Neural cell (in vitro differentiated cells): Measurements from ENCODE around the gene LSAMP. TPM values are rescaled to one million over a fixed set of nuclear protein-coding genes. Genes with fewer than 3 reads are reported as not detected.

Source experiments
- H2AFZ ChIP-seq: fragments of 200-600, 300-800 bp; sonication (generic), shearing (Covaris generic); 2 replicates; pipeline ENCODE4 v1.6.0; 2014; ENCODE audit warnings: low read depth, mild to moderate bottlenecking, antibody characterized with exemption, low read length, moderate library complexity
- H3F3A ChIP-seq: fragments of 200-600 bp; shearing (Covaris generic); 2 replicates; pipeline ENCODE4 v1.6.1; 2016; ENCODE audit warnings: mild to moderate bottlenecking, moderate library complexity, mixed read lengths, antibody characterized with exemption, low read length; ENCODE audit not compliant: insufficient read depth, poor library complexity, severe bottlenecking
- H3K27ac ChIP-seq: fragments of 200-600, 300-800 bp; sonication (generic), shearing (Covaris generic); 2 replicates; pipeline ENCODE4 v1.5.1; 2014; ENCODE audit warnings: mild to moderate bottlenecking, low read length, moderate library complexity
- H3K27me3 ChIP-seq: fragments of 300-800, 200-600 bp; sonication (generic), shearing (Covaris generic); 2 replicates; pipeline ENCODE4 v1.6.0; 2014; ENCODE audit warnings: mild to moderate bottlenecking, low read depth, low read length, moderate library complexity; ENCODE audit not compliant: insufficient read depth
- H3K36me3 ChIP-seq: fragments of 300-800, 200-600 bp; sonication (generic), shearing (Covaris generic); 2 replicates; pipeline ENCODE4 v1.5.1; 2014; ENCODE audit warnings: mild to moderate bottlenecking, antibody characterized with exemption, low read length, moderate library complexity; ENCODE audit not compliant: insufficient read depth
- H3K4me2 ChIP-seq: fragments of 300-800, 200-600 bp; sonication (generic), shearing (Covaris generic); 2 replicates; pipeline ENCODE4 v1.6.0; 2014; ENCODE audit warnings: mild to moderate bottlenecking, low read length
- H3K4me3 ChIP-seq: fragments of 300-800, 200-600 bp; sonication (generic), shearing (Covaris generic); 2 replicates; pipeline ENCODE4 v1.5.1; 2014; ENCODE audit warnings: mild to moderate bottlenecking, low read length, moderate library complexity
- H3K79me2 ChIP-seq: fragments of 200-600 bp; shearing (Covaris generic); replicated peaks from 2 replicates; pipeline ENCODE4 v1.6.0; 2014; ENCODE audit warnings: mild to moderate bottlenecking, low read length, moderate library complexity; ENCODE audit not compliant: insufficient read depth
- H3K9ac ChIP-seq: fragments of 300-800, 200-600 bp; sonication (generic), shearing (Covaris generic); 2 replicates; pipeline ENCODE4 v1.6.1; 2016; ENCODE audit warnings: mild to moderate bottlenecking, low read length, mixed read lengths
- H3K9me2 ChIP-seq: fragments of 200-600 bp; shearing (Covaris generic); 2 replicates; pipeline ENCODE4 v1.6.1; 2016; ENCODE audit warnings: mild to moderate bottlenecking, low read length, mixed read lengths; ENCODE audit not compliant: insufficient read depth
- H3K9me3 ChIP-seq: fragments of 200-600, 300-800 bp; sonication (generic), shearing (Covaris generic); 2 replicates; pipeline ENCODE4 v1.6.1; 2016; ENCODE audit warnings: mild to moderate bottlenecking, mixed run types, low read length, moderate library complexity, mixed read lengths
- H4K20me1 ChIP-seq: fragments of 200-600 bp; shearing (Covaris generic); 2 replicates; pipeline ENCODE4 v1.6.1; 2016; ENCODE audit warnings: mild to moderate bottlenecking, mixed run types; ENCODE audit not compliant: insufficient read depth
- CTCF ChIP-seq: fragments of 450-650 bp; IDR thresholded peaks from 2 replicates; pipeline ENCODE4 v1.5.1; 2014; ENCODE audit warnings: antibody characterized with exemption, mild to moderate bottlenecking, moderate library complexity; ENCODE audit not compliant: poor library complexity, severe bottlenecking
- EP300 ChIP-seq: fragments of 450-650 bp; conservative IDR thresholded peaks from 2 replicates; pipeline ENCODE4 v1.6.1; 2014; ENCODE audit warnings: antibody characterized with exemption, mild to moderate bottlenecking, moderate library complexity; ENCODE audit not compliant: poor library complexity, severe bottlenecking
- EZH2 ChIP-seq: fragments of 200-600, 300-800 bp; shearing (Covaris generic), sonication (generic); IDR thresholded peaks from 2 replicates; pipeline ENCODE4 v1.6.1; 2014; ENCODE audit warnings: antibody characterized with exemption, low read length, borderline replicate concordance, mild to moderate bottlenecking; ENCODE audit not compliant: insufficient read depth, poor library complexity, severe bottlenecking
- MXI1 ChIP-seq: fragments of 450-650 bp; conservative IDR thresholded peaks from 2 replicates; pipeline ENCODE4 v1.6.1; 2014; ENCODE audit warnings: antibody characterized with exemption, mild to moderate bottlenecking; ENCODE audit not compliant: poor library complexity, severe bottlenecking
- POLR2AphosphoS5 ChIP-seq: IDR thresholded peaks from 2 replicates; pipeline ENCODE4 v1.6.1; 2012
- RAD21 ChIP-seq: fragments of 450-650 bp; conservative IDR thresholded peaks from 2 replicates; pipeline ENCODE4 v1.6.1; 2014; ENCODE audit warnings: antibody characterized with exemption, mild to moderate bottlenecking, moderate library complexity
- REST ChIP-seq: IDR thresholded peaks from 2 replicates; pipeline ENCODE4 v1.6.1; 2012; ENCODE audit warnings: borderline replicate concordance
- SMC3 ChIP-seq: fragments of 450-650 bp; conservative IDR thresholded peaks from 2 replicates; pipeline ENCODE4 v1.6.1; 2014; ENCODE audit warnings: antibody characterized with exemption, mild to moderate bottlenecking, moderate library complexity; ENCODE audit not compliant: poor library complexity
- TAF1 ChIP-seq: IDR thresholded peaks from 2 replicates; pipeline ENCODE4 v1.6.1; 2012; ENCODE audit warnings: low read depth
- polyA plus RNA-seq: library from polyadenylated mRNA; depleted of rRNA; stranded (reverse); fragments of >200 nt; gene quantifications from 2 replicates; pipeline ENCODE4 v1.2.3, GENCODE V29; 2014

LSAMP gene
- polyA plus RNA-seq, 1 donor from 2014 or later, result 93.6 TPM

- Histone ChIP-seq H4K20me1 (no peaks in the 10 kb centered on the region), H3K9ac (no peak overlapping the region), H3K9me3 (no peaks in the 10 kb centered on the region), H3K27ac (no peak overlapping the region), H2AFZ (no peak overlapping the region), H3K9me2 (no peaks in the 10 kb centered on the region), H3K27me3 (no peaks in the 10 kb centered on the region), H3K4me2 (no peak overlapping the region), H3K79me2 (no peaks in the 10 kb centered on the region), H3F3A (no peaks in the 10 kb centered on the region), H3K36me3 (no peaks in the 10 kb centered on the region), H3K4me3 (no peak overlapping the region)
- TF ChIP-seq POLR2AphosphoS5 (no peak), SMC3 (no peak), MXI1 (no peak), REST (no peak), CTCF (no peak), RAD21 (no peak), TAF1 (no peak), EZH2 (no peak)
Observed at GRCh38 chr3:116230431-116231020, 214.8 kb downstream of the LSAMP start.

GRCh38 chr3:116226266-116226665 lies 219.0 kb downstream of the LSAMP start:
- Histone ChIP-seq H3K9ac (no peak overlapping the region), H3F3A (no peaks in the 10 kb centered on the region), H3K4me3 (no peak overlapping the region), H4K20me1 (no peaks in the 10 kb centered on the region), H3K9me3 (no peaks in the 10 kb centered on the region), H3K27ac (no peak overlapping the region), H3K9me2 (no peaks in the 10 kb centered on the region), H3K27me3 (no peaks in the 10 kb centered on the region), H3K36me3 (no peaks in the 10 kb centered on the region), H3K79me2 (no peaks in the 10 kb centered on the region), H3K4me2 (no peak overlapping the region), H2AFZ (no peak overlapping the region)
- TF ChIP-seq REST (no peak), MXI1 (no peak), RAD21 (no peak), EP300 (no peak), SMC3 (no peak), CTCF (no peak), TAF1 (no peak), POLR2AphosphoS5 (no peak), EZH2 (no peak)
